Ramos (cell line): ENCODE data around the gene NEU4.
"Not testable (repeated sequence)": the region's sequence is repeated elsewhere in the genome, so short reads cannot be mapped to it uniquely, and the experiment has no call there.

Experiments used
- in situ Hi-C: fragments of 300-500 bp; cut with MboI; formaldehyde crosslinking; loops from one replicate; pipeline ENCODE4 v1.14.3; 2022; ENCODE audit warnings: low sequenced_read_pairs; ENCODE audit not compliant: unreplicated experiment

The NEU4 gene

GRCh38 chr2:241774419-241775222 lies 34.4 kb upstream of the NEU4 start:
- in situ Hi-C loops, result no loop called here

- in situ Hi-C loops, result no loop called here
Observed at GRCh38 chr2:241775223-241776177, 33.5 kb upstream of the NEU4 start.

- in situ Hi-C loops, result no loop called here
Observed at GRCh38 chr2:241776336-241777169, 32.4 kb upstream of the NEU4 start, which contains the start of gene GAL3ST2. GAL3ST2 (plus strand) TSS chr2:241776822; CDS start chr2:241776956, 134 bp downstream.

GRCh38 chr2:241777170-241777685 lies 31.8 kb upstream of the NEU4 start:
- in situ Hi-C loops, result no loop called here

GRCh38 chr2:241777686-241778627 lies 31.0 kb upstream of the NEU4 start:
- in situ Hi-C loops, result no loop called here

GRCh38 chr2:241780939-241781569 lies 27.9 kb upstream of the NEU4 start:
- in situ Hi-C loops, result no loop called here

- in situ Hi-C loops, result not testable (repeated sequence)
Observed at GRCh38 chr2:241782053-241782452, 26.9 kb upstream of the NEU4 start.

- in situ Hi-C loops, result no loop called here
Observed at GRCh38 chr2:241788135-241788534, 20.9 kb upstream of the NEU4 start.

GRCh38 chr2:241788572-241788971 lies 20.4 kb upstream of the NEU4 start:
- in situ Hi-C loops, result no loop called here

- in situ Hi-C loops, result not testable (repeated sequence)
Observed at GRCh38 chr2:241791385-241791784, 17.6 kb upstream of the NEU4 start.

GRCh38 chr2:241793385-241793784 lies 15.6 kb upstream of the NEU4 start:
- in situ Hi-C loops, result no loop called here

- in situ Hi-C loops, result no loop called here
Observed at GRCh38 chr2:241794250-241794823, 14.7 kb upstream of the NEU4 start.

GRCh38 chr2:241795021-241795999 lies 13.7 kb upstream of the NEU4 start:
- in situ Hi-C loops, result no loop called here

- in situ Hi-C loops, result no loop called here
Observed at GRCh38 chr2:241796209-241796608, 12.8 kb upstream of the NEU4 start.

GRCh38 chr2:241796610-241797138 lies 12.3 kb upstream of the NEU4 start:
- in situ Hi-C loops, result no loop called here

GRCh38 chr2:241797441-241798080 lies 11.4 kb upstream of the NEU4 start:
- in situ Hi-C loops, result no loop called here
